ENCODE measurements around the gene PTPRN2. TPM values are rescaled to one million over a fixed set of nuclear protein-coding genes. Genes with fewer than 3 reads are reported as not detected.
"Not testable (repeated sequence)": the region's sequence is repeated elsewhere in the genome, so short reads cannot be mapped to it uniquely, and the experiment has no call there.

Gene PTPRN2
- polyA plus RNA-seq, 1 donor, result 5.7 TPM

DNA sequence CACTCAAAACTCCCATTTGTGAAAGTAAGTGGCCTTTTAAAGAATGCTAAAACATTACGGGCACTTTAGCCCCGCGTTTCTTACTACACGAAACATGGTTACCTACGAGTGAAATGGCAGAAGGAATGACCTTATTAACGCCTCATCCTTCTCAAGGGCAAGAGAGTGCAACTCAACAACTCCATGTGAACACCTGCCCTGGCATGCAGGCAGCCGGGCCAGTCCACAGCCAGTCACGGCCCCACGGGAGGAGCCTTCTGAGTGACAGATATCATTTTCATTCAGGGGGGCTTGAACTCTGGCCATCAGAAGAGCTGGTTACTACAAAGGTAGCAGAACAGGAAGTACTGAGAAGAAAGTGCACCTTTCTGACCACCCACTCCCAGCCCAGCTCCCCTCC lies 236.1 kb downstream of the PTPRN2 start:
- no peak for DNase-seq

DNA sequence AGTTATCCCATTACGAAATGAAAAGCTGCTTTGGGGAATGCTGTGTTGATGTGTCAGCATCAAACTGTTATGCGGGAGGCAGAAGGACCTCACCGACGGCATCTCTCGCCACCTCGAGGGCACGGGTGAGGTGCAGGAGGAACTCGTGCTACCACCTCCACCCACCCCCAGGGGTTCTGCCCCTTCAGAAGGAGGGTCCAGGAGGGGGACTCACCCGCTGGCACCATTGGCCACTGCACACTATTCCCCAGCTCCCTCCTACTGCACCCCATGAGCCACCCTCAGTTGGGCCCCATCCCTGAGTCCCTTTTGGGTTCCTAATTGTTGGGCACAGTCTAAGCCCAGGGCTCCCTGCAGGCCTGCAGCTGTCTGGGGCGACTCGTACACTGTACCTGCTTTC lies 236.6 kb downstream of the PTPRN2 start:
- no peak for DNase-seq

DNA sequence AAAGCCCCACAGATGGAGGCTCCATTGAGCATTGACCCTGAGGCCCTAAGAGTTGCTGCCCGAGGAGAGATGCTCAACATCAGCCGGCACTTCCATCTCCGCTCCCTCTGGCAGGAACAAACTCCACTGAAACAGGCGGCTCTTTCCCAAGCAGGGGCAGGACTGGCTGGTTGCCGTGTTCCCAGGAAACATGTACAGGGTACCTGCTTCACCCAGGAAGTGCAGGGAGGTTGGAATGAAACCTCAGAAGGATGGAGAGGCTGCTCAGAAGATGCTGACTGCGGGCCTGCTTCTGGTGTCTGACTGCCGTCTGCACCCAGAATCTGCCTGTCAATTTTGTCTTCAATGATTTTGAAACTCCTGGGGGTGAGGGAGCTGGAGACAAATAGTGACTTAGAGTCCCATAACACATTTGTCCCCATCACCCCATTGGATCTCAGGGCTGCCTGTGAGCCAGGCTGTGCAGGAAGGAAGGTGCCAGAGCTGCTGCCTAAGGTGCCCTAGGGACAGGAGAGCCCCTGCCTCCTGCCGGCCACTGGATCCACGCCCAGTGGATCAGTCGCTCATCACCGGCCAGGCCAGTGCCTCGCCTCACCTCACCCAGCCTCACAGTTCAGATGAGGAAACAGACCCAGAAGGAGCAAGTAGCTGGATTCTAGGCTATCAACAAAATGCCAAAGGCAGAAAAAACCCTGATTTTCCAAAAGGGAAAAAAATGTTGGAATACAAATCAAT lies 237.3 kb downstream of the PTPRN2 start:
- DNase-seq, result no peak

GRCh38 chr7:158348446-158348845 lies 239.2 kb downstream of the PTPRN2 start:
- DNase-seq, result no peak

DNA sequence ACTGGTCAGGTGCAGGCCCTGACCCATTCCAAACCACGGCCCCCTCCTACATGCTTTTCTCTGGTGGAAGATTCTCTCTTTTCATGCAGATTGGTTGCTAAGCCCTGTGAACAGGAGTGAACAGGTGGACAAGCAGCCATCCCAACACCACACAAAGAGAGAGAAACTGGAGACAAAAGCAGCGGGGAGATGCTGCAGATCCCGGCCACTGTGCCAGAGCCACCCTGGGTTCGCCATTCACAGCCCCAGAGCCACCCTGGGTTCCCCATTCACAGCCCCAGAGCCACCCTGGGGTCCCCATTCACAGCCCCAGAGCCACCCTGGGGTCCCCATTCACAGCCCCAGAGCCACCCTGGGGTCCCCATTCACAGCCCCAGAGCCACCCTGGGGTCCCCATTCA lies 239.6 kb downstream of the PTPRN2 start:
- DNase-seq, result not testable (repeated sequence)

DNA sequence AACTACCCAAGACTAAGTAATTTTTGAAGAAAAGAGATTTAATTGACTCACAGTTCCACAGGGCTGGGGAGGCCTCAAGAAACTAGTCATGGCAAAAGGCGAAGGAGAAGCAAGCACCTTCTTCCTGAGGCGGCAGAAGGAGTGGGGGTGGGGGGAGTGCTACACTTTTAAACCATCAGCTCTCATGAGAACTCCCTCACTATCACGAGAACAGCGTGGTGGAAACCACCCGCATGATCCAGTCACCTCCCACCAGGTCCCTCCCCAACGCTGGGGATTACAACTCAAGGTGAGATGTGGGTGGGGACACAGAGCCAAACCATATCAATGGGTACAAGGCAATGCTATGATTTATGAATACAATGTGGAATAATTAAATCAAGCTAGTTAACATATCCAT lies 241.9 kb downstream of the PTPRN2 start:
- no peak for DNase-seq

- DNase-seq, result no peak
These were observed 242.8 kb downstream of the PTPRN2 start for GRCh38 chr7:158344706-158345300.

GRCh38 chr7:158343936-158344455 lies 243.6 kb downstream of the PTPRN2 start:
- no peak for DNase-seq

DNA sequence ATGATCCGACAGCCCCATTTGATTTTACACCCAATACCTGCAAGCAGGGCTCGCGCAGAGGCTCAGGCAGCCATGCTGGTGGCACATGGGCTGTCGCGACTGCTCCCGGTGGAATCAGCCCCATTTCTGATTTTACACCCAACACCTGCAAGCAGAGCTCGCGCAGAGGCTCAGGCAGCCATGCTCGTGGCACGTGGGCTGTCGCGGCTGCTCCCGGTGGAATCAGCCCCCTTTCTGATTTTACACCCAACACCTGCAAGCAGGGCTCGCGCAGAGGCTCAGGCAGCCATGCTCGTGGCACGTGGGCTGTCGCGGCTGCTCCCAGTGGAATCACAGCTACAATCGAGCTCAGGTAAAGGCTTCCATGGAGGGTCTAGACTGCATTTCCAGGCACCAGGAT lies 244.1 kb downstream of the PTPRN2 start:
- no peak for DNase-seq

DNA sequence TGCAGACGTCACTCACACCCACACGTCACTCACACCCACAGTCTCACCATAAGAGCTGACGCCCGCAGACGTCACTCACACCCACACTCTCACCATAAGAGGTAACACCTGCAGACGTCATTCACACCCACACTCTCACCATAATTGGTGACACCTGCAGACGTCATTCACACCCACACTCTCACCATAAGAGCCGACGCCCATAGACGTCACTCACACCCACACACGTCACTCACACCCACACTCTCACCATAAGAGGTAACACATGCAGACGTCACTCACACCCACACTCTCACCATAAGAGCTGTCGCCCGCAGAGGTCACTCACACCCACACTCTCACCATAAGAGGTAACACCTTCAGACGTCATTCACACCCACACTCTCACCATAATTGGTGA lies 246.5 kb downstream of the PTPRN2 start:
- not testable (repeated sequence) for DNase-seq

DNA sequence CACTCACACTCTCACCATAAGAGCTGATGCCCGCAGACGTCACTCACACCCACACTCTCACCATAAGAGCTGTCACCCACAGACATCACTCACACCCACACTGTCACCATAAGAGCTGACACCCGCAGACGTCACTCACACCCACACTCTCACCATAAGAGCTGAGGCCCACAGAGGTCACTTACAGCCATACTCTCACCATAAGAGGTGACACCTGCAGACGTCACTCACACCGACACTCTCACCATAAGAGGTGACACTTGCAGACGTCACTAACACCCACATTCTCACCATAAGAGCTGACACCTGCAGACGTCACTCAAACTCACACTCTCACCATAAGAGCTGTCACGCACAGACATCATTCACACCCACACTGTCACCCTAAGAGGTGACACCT lies 250.7 kb downstream of the PTPRN2 start:
- DNase-seq, result not testable (repeated sequence)

- not testable (repeated sequence) for DNase-seq
These were observed 255.1 kb downstream of the PTPRN2 start for GRCh38 chr7:158332516-158332915.

DNA sequence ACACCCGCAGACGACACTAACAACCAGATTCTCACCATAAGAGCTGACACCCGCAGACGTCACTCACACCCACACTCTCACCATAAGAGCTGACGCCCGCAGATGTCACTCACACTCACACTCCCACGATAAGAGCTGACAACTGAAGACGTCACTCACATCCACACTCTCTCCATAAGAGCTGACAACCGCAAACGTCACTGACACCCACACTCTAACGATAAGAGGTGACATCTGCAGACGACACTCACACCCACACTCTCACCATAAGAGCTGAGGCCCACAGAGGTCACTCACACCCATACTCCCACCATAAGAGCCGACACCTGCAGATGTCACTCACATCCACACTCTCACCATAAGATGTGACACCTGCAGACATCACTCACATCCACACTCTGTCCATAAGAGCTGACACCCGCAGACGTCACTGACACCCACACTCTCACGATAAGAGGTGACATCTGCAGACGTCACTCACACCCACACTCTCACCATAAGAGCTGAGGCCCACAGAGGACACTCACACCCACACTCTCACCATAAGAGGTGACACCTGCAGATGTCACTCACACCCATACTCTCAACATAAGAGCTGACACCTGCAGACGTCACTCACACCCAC lies 255.7 kb downstream of the PTPRN2 start:
- DNase-seq, result not testable (repeated sequence)

DNA sequence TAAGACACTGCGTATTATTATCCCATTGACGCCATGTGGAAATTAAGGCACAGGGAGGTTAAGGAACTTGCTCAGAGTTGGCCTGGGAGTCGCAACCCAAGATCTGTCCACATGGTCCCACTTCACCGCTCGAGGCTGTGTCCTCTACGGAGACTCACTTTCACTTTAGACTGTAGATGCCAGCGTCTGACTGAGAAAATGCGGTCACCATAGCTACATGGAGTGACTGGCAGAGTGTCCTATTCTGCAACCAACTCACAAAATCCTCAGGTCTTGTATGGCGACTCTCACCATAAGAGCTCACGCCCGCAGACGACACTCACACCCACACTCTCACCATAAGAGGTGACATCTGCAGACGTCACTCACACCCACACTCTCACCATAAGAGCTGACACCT lies 257.9 kb downstream of the PTPRN2 start:
- no peak for DNase-seq

- DNase-seq, result no peak
These were observed 258.5 kb downstream of the PTPRN2 start for GRCh38 chr7:158329014-158329610.

DNA sequence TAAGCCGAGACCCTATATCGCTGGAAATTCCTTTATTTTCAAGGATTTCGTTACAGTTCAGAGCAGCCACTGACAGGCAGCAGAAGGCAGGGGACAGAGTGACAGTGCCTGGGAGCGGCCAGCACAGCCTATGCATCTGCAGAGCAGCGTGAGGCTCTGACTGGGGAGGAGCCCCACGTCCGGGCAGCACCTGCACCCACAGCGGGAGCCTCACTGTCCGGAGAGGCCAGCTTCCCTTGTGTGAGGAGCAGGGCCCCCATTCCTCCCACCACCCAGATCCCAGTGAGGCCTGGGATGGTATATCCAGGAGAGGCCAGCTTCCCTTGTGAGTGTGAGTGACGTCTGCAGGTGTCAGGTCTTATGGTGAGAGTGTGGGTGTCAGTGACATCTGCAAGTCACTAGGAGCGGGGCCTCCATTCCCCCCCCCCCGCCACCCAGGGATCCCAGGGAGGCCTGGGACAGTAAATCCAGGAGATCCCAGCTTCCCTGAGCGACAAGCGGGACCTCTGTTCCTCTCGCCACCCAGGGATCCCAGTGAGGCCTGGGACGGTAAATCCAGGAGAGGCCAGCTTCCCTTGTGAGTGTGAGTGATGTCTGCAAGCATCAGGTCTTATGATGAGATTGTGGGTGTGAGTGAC lies 259.1 kb downstream of the PTPRN2 start:
- no peak for DNase-seq

GRCh38 chr7:158327571-158328180 lies 259.9 kb downstream of the PTPRN2 start:
- no peak for DNase-seq

DNA sequence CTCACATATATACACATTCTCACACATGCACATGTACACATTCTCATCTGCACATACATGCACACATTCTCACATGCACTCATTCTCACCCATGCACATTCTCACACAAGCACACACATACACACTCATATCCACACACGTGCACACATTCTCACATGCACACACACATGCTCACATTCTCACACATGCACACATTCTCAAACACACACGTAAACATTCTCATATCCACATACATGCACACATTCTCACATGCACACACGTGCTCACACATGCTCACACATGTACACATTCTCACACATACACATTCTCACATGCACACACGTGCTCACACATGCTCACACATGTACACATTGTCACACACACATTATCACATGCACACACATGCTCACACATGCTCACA lies 260.6 kb downstream of the PTPRN2 start:
- no peak for DNase-seq

DNA sequence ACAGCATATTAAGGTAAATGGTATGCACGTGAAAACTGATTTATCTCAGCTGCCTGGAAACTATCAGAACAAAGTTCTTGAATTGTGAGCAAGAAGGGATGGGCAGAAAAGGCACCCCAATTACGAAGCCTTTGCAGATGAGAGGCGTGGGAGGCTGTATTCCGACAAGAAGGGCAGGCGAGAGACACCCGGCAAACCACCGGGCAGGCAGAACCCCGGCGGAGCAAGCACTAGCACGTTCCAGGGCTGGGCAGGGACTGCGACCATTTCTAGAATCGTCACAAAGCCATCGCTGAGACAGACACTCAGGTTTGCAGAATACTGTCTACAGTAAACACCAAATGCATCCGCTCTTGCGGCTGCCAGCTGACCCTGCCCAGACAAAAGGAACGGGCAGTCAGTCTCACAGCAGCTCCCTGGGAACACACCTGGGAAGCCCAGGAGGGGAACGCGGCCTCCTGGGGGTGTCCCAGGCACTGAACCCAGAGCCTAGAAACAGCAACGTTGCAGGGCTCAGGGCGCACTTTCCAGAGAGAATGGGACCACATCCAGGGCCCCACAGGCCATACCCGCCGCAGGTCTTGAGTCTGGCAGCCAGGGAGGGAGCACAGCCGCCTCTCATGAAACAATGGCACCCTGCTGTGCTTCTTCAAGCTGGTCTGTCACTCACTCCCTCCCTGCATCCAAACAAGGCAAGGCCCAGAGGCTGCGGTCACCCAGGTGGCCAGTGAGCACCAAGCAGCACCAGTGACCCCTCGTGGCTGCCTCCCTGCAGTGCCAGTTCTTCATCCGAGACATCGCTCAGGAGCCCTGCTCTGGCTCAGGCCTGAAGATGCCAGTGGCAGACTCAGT lies 261.9 kb downstream of the PTPRN2 start:
- DNase-seq, result peak; percentile 52

- no peak for DNase-seq
These were observed 262.9 kb downstream of the PTPRN2 start for GRCh38 chr7:158324397-158325360.

Measured in left kidney (tissue), 2 donors.